ENCODE data around the gene LOXL1. TPM values are rescaled to one million over a fixed set of nuclear protein-coding genes. Genes with fewer than 3 reads are reported as not detected.

LOXL1 gene
- total and polyA plus RNA-seq, 2 experiments from 2014 or later: 44.5 to 136 TPM

GRCh38 chr15:73939138-73939537 is 12.9 kb downstream of the LOXL1 start:
- Histone ChIP-seq H4K20me1 (ENCODE audit: insufficient read depth, poor library complexity, severe bottlenecking) (no peaks in the 10 kb centered on the region), H3K4me2 (no peak overlapping the region), H3K9me3 (ENCODE audit: low read depth) (no peaks in the 10 kb centered on the region), H2AFZ (no peak overlapping the region), H3K9me2 (replicated peaks; ENCODE audit: insufficient read depth) (no peaks in the 10 kb centered on the region), H3K36me3 (replicated peaks; ENCODE audit: insufficient read depth, low read depth) (no peaks in the 10 kb centered on the region), H3K4me3 (no peak overlapping the region), H3K27me3 (no peaks in the 10 kb centered on the region), H3K27ac (no peak overlapping the region), H3K79me2 (peaks cover 7% of the 10 kb centered on the region), H3K4me1 (ENCODE audit: insufficient read depth) (peaks cover 56% of the 10 kb centered on the region)
- DNase-seq (ENCODE audit: low spot score): no peak
- 88% methylated on average over 4 of the region's 4 CpGs for WGBS (ENCODE audit: low lambda C conversion rate, missing lambda C conversion rate)
- TF ChIP-seq EZH2 (IDR thresholded peaks at IDR 0.05; ENCODE audit: borderline replicate concordance): no peak
- TF ChIP-seq CTCF (IDR thresholded peaks at IDR 0.05; ENCODE audit: poor library complexity): no peak
- no peak for TF ChIP-seq EZH2phosphoT487 (IDR thresholded peaks at IDR 0.05; ENCODE audit: low read depth, severe bottlenecking, unreplicated experiment)

- peaks cover 6% of the 10 kb centered on the region for H3K79me2 ChIP-seq
- peak overlapping the region; percentile 51 for H3K4me2 ChIP-seq
- H3K4me1 ChIP-seq (ENCODE audit: insufficient read depth): peaks cover 64% of the 10 kb centered on the region
- H3K27me3 ChIP-seq: no peaks in the 10 kb centered on the region
- H3K4me3 ChIP-seq: no peak overlapping the region
- 60% methylated on average over 8 of the region's 8 CpGs for WGBS (ENCODE audit: low lambda C conversion rate, missing lambda C conversion rate)
- H3K9me3 ChIP-seq (ENCODE audit: low read depth): no peaks in the 10 kb centered on the region
- DNase-seq (ENCODE audit: low spot score): no peak
- H3K36me3 ChIP-seq (replicated peaks; ENCODE audit: insufficient read depth, low read depth): no peaks in the 10 kb centered on the region
- no peaks in the 10 kb centered on the region for H3K9me2 ChIP-seq (replicated peaks; ENCODE audit: insufficient read depth)
- no peak overlapping the region for H2AFZ ChIP-seq
- no peaks in the 10 kb centered on the region for H4K20me1 ChIP-seq (ENCODE audit: insufficient read depth, poor library complexity, severe bottlenecking)
- peak overlapping the region; percentile 78 for H3K27ac ChIP-seq
- TF ChIP-seq CTCF (IDR thresholded peaks at IDR 0.05; ENCODE audit: poor library complexity): no peak
- TF ChIP-seq EZH2phosphoT487 (IDR thresholded peaks at IDR 0.05; ENCODE audit: low read depth, severe bottlenecking, unreplicated experiment): no peak
- TF ChIP-seq EZH2 (IDR thresholded peaks at IDR 0.05; ENCODE audit: borderline replicate concordance): no peak
Observed at GRCh38 chr15:73940061-73940981, 14.1 kb downstream of the LOXL1 start.

- WGBS (ENCODE audit: low lambda C conversion rate, missing lambda C conversion rate): 50% methylated on average over 1 of the region's 1 CpG
- Histone ChIP-seq H3K27me3 (no peaks in the 10 kb centered on the region), H3K9me3 (ENCODE audit: low read depth) (no peaks in the 10 kb centered on the region), H3K27ac (peak overlapping the region; percentile 78), H3K36me3 (replicated peaks; ENCODE audit: insufficient read depth, low read depth) (no peaks in the 10 kb centered on the region), H3K4me3 (no peak overlapping the region), H4K20me1 (ENCODE audit: insufficient read depth, poor library complexity, severe bottlenecking) (no peaks in the 10 kb centered on the region), H3K79me2 (peaks cover 6% of the 10 kb centered on the region), H3K4me1 (ENCODE audit: insufficient read depth) (peaks cover 59% of the 10 kb centered on the region), H3K4me2 (peak overlapping the region; percentile 51), H3K9me2 (replicated peaks; ENCODE audit: insufficient read depth) (no peaks in the 10 kb centered on the region), H2AFZ (no peak overlapping the region)
- peak; percentile 68 for DNase-seq (ENCODE audit: low spot score)
- TF ChIP-seq EZH2 (IDR thresholded peaks at IDR 0.05; ENCODE audit: borderline replicate concordance): no peak
- no peak for TF ChIP-seq EZH2phosphoT487 (IDR thresholded peaks at IDR 0.05; ENCODE audit: low read depth, severe bottlenecking, unreplicated experiment)
- TF ChIP-seq CTCF (IDR thresholded peaks at IDR 0.05; ENCODE audit: poor library complexity): no peak
Observed at GRCh38 chr15:73941044-73941443, 14.8 kb downstream of the LOXL1 start.

All from hepatocyte (in vitro differentiated cells).